GM19328 (cell line): ENCODE data around the gene FANCD2.
"Not testable (repeated sequence)": the region's sequence is repeated elsewhere in the genome, so short reads cannot be mapped to it uniquely, and the experiment has no call there.

Source experiments
- ATAC-seq: cut with Tn5 transposase; IDR thresholded peaks from one replicate; pipeline ENCODE4 v1.9.1; 2021; ENCODE audit warnings: mild to moderate bottlenecking, moderate library complexity; ENCODE audit not compliant: unreplicated experiment

Gene FANCD2

DNA sequence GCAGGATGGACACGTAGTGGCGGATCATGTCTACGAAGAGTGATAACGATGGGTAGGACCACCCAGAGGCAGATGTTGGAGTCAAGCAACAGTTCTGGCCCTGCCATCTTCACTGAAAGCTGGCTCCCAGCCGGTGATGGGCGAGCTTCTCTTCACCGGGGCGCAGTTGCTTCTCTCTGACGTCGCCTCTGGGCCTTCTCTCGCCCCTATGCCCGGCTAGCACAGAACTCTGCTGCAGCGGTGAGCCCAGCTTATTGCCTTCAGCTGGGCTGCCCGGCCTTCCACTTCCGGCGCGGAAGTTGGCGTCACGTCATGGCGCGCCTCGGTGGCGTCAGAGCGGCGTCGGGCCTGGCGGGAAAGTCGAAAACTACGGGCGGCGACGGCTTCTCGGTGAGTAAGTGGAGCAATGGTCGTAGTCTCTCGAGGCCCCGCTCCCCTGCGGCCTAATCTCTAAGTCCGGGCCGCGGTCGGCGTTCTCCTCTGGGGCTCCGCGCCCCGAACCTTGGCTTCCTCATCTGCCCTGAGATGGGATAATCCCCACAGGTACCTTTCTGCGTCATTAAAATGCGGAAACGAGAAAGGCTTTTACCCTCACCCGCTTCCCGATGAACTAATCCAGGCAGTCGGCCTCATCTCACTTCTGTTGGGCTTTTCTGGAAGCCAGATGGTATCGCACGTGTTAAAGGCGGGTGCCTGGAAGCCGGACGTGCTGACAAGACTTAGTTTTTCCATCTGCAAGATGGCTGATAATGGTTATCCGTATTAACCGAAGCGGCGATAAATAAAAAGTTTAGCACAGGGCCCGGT is at the start of gene FANCD2:
Gene FANCD2, plus strand, starts transcription at position 354 of the 807 bp plus-strand sequence. CDS start 2,221 bp downstream, outside the sequence.
- peak; percentile 88 for ATAC-seq

DNA sequence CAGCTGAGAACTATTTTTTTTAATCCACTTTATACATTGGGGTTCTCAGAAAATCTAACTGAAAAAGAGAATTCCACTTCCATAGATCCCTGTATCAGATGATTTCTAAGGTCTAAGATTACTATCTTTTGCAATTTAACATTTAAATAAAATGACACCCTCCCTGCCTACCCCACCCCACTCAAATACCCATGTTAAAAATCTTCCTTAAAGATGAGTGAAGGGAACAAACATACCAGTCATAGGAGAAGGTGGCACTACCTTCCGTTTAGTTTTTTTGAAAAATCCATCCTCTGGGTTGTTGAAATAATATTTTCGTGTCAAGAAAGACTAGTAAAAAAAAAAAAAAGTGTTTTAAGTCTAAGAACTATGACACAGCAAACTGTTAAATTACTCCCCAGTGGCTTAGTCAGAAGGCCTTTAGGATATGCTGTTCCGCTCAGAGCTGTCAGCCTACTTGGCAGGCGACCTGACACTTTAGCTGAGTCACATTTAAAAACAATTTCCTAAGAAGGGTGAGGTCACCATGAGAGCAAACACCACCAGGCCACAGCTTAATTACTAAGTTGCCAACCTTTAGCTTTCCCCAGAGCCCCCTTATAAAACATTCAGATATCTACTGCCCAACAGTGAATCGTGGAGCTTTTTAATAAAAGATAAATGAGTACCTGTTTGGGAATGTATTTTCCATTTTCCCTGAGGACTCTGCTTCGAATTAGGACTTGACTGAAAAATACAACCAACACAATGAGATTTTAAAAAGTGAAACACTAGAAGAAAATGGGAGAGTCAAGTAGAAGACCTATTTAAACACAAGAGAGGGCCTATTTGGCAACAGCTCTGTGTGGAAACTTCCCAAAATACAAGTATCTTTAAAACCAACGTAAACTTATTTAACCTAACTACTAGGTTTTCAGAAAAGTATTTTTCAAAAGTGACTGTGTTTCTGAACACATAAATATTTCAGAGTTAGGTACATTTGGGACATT is 49.2 kb upstream of the FANCD2 start:
- no peak for ATAC-seq

DNA sequence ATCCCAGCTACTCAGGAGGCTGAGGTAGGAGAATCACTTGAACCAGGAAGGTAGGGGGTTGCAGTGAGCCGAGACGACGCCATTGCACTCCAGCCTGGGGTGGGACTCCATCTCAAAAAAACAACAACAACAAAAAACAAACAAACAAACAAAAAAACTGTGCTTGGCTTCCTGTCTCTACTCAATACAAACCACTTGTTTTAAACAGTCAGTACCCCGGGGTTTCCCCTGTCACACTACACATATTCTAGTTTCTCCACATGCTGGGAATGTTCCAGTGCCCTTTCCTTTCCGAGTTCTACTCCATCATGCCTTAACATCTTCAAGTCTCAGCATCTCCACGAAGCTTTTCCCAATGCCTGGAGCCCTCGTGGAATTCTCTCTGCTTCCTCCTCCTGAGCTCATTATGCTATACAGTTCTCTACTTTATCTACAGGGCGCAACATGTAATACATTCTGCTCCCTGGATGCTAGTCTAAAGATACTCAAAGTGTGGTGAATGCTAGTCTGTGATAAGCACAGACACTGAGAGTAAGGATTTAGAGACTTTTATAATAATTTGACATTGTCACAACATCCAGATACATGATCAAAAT is 47.4 kb upstream of the FANCD2 start:
- no peak for ATAC-seq

DNA sequence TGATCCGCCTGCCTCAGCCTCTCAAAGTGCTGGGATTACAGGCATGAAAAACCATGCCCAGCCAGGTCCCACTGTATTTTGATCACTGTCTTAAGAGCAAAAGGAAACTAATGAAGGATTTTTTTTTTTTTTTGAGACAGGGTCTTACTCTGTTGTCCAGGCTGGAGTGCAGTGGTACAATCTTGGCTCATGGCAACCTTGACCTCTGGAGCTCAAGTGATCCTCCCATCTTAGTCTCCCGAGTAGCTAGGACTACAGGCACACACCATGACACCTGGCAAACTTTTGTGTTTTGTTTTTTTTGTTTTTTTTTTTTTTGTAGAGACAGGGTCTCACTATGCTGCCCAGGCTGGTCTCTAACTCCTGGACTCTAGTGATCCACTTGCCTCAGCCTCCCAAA is 46.0 kb upstream of the FANCD2 start:
- ATAC-seq: no peak

DNA sequence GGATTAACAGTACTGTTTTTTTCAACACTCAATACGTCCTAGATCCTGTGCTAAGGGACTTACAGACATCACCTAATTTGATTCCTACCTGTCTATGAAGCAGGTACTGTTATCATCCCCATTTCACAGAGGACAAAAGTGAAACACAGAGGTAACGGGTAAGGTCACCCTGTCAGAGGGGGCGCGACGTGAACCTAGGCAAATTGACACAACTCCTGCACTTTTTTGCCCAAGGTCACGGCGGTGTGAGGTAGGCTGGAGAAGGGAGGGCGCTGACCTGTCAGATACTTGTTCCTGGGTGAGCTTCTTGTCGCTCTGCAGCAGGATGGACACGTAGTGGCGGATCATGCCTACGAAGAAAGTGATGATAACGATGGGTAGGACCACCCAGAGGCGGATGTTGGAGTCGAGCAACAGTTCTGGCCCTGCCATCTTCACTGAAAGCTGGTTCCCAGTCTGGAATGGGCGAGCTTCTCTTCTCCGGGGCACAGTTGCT is 40.0 kb upstream of the FANCD2 start:
- ATAC-seq: peak; percentile 28

DNA sequence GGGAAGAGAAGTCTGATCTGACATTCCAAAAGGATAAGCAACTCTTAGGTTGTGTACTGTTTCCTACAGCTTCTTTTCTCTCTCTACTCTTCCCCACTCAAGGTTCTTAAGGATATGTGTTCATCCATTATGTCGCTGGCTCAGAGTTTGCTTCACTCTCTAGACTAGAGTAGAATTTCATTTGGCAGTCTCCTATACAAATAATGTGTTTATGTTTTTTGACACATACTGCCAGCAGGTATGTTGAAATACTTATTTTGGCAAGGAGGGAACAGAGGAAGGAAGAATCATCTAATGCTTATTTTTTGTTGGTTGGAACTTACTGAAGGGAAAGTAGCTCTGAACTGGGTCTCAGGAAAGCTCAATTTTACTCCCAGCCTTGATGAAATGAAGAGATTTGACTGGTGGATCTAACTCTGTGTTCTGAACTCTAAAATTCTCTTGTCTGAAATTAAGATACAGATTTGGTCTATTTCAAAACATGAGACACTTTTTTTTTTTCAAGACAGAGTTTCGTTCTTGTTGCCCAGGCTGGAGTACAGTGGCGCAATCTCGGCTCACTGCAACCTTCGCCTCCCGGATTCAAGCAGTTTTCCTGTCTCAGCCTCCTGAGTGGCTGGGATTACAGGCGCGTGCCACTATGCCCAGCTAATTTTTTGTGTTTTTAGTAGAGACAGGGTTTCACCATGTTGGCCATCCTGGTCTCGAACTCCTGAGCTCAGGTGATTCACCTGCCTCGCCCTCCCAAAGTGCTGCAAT is 32.0 kb upstream of the FANCD2 start:
- no peak for ATAC-seq

DNA sequence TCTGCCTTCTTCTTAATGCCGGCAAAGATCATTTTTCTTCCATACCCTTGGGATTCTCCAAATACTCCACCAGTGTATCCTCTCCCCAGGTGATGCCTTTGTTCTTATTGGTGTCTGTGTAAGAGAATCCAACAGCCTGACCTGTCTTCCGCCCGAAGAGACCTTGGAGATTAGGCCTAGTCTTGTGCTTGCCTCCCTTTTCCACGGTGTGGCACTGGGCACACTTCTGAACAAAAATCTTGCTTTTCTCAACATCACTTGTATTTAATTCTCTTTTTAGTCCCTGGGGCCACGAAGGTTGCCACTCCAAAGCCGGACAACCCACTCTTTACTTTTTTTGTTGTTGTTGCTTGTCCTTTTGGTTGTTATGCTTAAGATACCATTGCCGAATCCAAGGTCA is 25.6 kb upstream of the FANCD2 start:
- ATAC-seq: no peak

DNA sequence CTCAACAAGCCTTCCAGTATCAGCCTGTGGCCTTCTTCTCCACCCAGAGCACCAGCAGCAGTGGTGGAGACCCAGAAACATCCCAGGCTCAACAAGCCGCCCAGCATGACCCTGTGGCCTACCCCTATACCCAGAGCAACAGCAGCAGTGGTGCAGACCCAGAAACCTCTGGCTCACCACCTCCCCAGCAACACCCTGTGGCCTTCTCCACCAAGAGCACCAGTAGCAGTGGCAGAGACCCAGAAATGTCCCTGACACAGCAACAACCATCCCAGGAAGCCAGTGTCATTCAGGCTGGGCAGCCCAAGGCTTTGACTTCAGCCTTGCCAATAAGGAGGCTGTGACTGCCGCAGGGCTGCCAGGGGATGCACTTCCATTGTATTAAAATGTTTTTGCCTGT is 23.3 kb upstream of the FANCD2 start:
- no peak for ATAC-seq

DNA sequence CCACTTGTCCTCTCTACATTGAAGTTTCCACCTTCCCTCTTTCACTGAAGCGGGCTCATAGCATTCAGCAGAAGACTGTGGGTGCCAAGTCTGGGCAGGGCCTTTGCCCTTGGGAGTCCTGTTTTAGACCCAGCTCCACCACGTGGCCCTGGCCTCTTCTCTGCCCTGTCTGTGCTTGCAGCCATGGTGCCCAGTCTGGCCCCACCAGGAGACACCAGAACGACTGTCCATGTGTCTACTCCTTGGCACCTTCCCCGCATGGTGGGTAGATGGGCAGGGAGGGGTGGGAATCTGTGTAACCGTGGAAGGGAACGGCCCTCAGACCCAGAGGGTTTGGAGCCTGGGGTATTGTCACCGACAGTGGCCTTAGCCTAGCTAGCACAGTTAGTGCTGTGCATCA is 21.7 kb upstream of the FANCD2 start:
- ATAC-seq: no peak

DNA sequence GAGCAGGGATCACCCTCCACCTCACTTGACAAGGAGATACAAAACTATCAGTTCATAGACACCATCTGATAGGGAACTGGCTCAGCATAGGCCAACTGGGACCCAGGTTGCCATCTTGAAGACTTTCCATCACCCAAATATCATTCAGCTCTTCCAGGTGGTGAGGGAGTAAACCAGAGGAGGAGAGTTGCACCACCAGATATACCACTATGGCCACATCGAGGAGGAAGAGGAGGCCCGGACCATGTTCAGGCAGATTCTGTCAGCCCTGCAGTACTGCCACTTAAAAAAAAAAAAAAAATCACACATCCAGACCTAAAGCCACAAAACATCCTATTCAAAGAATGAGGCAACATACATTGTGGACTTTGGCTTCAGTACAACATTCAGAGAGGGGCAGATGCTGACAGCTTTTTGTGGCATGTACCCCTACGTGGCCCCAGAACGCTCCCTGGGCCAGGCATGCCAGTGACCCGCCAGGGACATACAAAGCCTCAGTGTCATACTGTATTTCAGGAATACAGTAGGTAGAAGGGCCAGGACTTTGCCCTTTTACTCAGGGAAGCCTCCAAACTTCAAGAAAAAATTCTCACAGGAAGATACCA is 21.2 kb upstream of the FANCD2 start:
- no peak for ATAC-seq

DNA sequence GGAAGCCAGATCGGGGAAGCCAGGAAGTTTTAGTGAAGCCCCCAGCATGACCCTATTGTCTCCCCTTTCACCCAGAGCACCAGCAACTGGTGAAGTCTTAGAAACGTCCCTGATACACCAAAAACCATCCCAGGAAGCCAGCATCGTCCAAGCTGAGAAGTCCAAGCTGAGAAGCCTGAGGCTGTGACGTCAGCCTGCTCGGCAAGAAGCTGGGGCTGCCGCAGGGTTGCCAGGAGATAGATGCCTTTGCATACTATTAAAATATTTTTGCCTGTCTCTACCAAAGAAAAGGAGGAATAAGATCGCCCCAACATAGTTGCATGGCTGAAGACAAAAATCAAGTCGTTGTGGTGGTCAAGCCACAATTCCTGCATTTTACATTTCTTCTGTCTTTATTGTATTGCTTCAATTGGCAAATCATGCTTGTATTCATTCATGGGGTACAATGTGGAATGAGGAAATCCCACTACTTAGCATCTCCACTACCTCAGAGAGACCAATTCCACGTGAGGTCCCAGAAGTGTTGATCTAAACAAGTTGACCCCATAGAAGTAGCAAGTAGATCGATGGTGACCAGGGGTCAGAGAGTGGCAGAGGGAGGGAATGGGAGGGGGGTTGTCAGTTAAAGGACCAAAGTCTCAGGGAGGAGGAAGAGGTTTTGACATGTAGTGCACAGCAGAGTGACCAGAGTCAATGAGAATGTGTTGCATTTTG is 20.0 kb upstream of the FANCD2 start:
- ATAC-seq: no peak

DNA sequence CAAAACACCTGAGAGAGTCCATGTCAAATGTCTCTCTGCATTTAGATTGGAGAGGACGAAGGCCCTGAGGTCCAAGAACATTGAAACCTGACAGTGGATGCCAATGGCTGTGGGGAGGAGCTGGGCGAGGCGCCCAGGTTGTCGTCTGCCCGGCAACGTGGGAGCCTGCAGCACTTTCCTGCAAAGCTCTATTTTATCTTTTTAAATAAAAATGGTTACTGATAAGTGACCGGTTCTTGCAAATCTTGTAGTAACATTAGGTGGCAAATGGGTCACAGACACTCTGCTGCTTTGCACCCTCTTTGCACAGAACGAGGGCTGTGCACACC is 19.5 kb upstream of the FANCD2 start:
- no peak for ATAC-seq

DNA sequence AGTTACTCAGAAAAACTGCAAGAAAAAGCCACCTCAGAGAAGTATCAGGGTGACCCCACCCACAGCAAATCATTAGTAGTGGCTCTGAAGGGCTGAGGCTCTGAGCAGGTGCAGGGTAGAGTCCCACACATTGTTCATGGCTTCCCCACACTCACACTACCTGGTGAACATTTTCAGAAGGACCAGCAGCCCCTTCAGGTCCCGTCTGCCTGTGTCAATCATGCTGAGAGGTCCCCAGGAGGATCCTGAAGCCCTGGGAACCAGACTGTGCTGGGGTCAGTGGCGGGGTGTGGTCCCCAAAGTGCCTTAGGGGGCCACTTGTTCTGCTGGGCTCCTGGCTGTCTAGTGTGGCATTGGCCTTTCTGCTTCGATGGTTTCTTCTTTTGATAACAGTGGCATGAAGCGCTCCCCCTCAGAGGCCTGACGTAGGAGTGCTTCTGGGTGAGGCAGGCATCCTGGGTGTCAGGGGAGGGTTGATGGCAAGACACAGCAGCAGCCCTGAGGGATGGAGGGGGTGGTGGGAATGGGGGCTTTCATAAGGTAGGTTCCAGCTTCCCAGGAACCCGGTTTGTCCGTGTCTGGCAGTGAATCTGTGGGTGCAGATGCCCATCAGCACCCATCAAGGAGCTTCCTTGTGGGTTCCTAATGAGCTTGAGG is 19.0 kb upstream of the FANCD2 start:
- no peak for ATAC-seq

DNA sequence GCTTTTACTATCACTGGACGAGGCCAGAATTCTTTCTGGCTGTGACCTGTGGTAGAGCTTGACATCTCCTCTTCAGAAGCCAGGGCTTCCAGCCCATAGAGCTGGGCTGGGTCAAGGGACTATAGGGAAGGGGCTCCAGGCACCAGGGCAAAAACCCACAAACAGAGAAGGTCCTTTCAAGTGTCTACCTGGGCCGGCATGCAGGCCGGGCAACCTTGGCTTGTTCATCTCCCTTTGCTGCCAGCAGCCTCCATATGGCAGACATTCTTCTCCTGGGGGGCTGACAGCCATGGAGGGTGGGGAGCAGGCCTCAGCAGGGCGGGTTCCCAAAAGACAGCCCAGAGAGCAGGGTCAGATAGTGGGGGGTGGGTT is 18.0 kb upstream of the FANCD2 start:
- ATAC-seq: not testable (repeated sequence)

DNA sequence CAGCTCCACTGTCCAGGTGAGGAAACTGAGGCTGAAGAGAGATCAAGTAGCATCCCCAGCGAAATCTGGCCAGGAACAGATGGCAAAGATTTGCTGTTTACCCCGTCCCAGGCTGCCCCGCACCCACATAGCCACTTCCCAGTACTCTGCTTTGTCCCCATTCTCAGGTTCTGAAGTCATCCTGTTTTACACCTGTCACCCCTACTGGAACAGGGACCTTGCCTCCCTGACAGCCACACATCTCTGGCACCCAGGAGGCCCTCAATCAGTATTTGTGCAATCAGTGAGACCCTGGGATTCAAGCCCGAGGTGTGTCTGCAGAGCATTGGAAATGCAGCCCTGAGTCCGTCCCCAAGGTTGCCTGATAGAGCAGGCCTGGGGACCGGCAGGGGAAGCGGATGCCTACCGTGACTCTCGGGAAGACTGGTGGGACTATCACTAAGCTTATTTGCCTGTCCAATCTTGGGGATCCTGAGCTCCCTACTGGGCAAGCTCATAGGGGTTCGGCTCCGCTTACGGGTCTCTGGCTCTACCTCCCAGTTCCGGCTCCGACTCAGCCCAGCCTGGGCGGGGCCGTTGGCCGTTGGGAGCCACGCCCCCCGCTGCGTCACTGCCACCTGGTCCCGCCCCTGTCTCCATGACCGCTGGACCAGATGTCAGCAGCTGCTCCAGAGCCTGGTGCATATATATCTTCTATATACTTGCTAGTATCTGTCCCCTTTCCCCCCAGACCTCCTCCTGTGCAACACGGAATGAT is 17.5 kb upstream of the FANCD2 start:
- peak; percentile 73 for ATAC-seq

DNA sequence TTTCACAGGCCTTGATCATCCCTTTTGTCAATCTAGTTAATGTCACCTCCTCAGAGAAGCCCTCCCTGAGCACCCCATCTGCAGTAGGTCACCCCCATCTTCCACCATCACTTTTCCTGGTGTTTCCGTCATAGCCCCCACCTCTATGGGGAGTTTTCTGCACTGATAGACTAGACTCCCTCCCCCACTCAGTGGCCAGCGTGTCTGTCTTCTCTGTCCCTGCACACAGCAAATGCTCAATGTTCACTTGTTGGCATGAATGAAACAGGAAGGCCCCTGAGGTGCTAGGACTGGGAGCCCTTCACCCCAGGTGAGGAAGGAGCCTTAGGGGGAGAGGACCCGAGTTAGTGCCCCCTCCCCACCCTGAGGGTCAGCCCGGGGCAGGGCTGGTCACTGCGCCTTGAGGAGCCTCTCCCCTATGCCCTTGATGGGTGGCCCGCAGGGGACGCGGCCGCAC is 15.8 kb upstream of the FANCD2 start:
- ATAC-seq: no peak

DNA sequence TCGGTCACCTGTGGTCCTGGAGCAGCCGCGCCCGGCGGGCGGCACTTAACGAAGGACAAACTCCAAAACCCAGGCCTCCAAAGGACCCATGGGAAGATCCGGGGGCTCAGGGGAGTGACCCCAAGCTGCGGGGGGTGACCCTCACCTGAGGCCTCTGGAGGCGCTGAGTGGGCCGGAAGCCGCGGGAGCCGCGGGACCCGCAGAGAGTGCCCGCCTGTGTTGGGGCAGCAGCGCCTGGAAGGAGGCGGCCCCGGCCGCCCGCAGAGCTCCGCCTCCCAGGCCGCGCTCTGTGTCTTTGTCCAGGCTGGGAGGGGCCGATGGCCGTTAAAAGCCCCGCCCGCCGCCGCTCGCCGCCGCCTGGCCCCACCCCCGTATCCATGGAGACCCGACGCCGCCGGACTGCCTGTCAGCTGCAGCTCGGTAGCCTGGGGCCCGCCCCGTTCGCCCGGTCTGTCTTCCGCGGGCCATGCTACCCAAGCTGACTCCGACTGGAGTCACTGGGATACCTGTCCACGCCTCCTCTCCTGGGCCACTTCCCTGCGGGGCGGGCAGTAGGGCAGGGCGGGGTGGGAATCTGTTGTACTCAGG is 15.3 kb upstream of the FANCD2 start:
- peak; percentile 74 for ATAC-seq

DNA sequence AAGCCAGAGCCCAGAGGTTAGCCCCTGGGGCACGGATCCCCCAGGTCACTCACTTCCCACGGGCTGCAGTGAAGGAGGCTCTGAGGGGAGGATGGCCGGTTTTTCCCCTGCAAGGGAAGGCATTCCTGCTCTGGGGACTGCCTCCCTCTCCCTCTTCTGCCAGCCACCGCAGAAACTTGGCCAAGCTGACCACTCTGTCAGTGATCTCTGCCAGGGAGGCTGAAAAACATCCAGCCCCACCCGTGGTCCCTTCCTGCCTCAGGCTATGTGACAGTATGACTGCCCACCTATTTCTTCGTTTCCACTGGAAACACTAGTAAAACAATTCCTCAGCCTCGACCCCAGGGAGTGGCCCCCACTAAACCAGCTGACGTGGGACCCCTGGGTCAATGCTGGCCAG is 14.6 kb upstream of the FANCD2 start:
- no peak for ATAC-seq
